Measurements from ENCODE around the gene TAOK2.
"Not testable (repeated sequence)": the region's sequence is repeated elsewhere in the genome, so short reads cannot be mapped to it uniquely, and the experiment has no call there.

TAOK2 gene

DNA sequence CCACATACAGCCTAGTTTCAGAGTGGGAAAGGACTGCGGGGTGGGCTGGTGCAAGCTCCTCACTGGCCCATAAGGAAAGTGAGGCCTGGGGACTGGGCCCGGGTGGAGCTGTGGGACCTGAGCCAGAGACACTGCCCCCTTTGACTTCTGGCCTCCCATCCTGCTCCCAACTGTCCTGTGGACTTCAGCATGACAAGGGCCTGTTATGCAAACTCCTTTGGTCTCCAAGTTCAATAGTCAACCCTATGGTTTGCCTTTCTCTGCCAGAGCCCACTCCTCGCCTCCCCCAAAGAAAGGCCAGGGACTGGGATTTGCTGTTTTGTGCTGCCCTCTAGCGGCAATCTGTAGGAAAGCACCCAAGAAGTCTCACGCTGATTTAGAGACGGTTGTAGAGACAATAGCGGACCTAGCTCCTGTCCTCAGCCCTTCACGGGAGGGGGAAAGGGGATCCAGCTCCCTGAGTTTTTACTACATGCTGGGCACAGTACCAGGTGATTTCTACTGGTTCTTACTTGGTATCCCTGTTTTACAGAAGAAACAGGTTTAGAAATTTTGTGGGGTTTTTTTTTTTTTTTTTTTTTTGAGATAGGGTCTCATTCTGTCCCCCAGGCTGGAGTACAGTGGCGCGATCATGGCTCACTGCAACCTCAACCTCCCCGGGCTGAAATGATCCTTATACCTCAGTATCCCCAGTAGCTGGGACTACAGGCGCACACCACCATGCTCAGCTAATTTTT is 58.6 kb downstream of the TAOK2 start:
- no peak overlapping the region for H3K27ac Mint-ChIP-seq
- no peaks in the 10 kb centered on the region for H3K9me3 Mint-ChIP-seq
- peak; percentile 67 for ATAC-seq
- peaks cover 31% of the 10 kb centered on the region for H3K4me1 Mint-ChIP-seq
- H3K27me3 Mint-ChIP-seq, result peaks cover 83% of the 10 kb centered on the region
- DNase-seq, result peak; percentile 68 to 71
- peak overlapping the region in 1 of 2 donors; percentile 50 for H3K4me3 Mint-ChIP-seq

DNA sequence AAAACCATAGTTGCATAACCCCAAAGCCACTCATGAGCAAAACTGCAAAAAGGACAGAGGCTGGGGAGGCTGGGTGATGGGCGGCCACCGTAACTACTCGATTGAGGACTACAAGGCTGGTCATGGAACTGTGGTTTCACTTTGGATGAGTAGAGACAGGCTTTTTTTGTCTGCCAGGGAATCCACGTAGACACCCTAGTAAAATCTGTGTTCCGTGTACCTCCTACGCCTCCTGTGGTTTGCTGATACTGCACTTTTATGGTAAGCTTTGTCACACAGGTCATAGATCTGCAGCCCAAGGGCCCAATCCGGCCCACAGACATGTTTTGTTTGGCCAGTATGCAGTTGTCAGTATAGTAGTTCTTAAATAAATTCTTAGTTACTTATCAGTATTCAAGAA is 59.6 kb downstream of the TAOK2 start:
- Mint-ChIP-seq H3K4me1 (peaks cover 31% of the 10 kb centered on the region), H3K27me3 (peaks cover 73% of the 10 kb centered on the region), H3K27ac (no peak overlapping the region), H3K9me3 (no peaks in the 10 kb centered on the region), H3K4me3 (no peak overlapping the region)
- DNase-seq (no peak), ATAC-seq (no peak)

DNA sequence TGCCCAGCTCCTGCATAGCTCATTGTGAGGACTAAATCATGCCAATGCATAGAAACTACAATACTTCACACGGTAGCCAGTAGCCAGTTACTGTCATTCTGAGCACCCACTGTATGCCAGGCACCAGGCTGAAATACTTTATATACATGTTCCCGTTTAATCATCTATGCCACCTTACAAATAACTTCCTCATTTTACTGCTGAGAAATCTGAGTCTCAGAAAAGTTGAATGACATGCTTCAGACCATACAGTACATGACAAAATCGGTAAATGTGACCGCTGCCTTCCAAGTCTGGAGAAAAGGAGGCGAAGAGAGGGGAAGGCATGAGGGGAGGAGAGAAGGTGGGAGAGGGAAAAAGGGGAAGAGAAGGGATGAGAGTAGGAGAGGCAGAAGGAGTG is 66.6 kb downstream of the TAOK2 start:
- no peak overlapping the region for H3K4me3 Mint-ChIP-seq
- peaks cover 8% of the 10 kb centered on the region for H3K27me3 Mint-ChIP-seq
- no peaks in the 10 kb centered on the region for H3K9me3 Mint-ChIP-seq
- DNase-seq (no peak), ATAC-seq (no peak)
- H3K27ac Mint-ChIP-seq, result no peak overlapping the region
- H3K4me1 Mint-ChIP-seq, result peaks cover 5% of the 10 kb centered on the region

DNA sequence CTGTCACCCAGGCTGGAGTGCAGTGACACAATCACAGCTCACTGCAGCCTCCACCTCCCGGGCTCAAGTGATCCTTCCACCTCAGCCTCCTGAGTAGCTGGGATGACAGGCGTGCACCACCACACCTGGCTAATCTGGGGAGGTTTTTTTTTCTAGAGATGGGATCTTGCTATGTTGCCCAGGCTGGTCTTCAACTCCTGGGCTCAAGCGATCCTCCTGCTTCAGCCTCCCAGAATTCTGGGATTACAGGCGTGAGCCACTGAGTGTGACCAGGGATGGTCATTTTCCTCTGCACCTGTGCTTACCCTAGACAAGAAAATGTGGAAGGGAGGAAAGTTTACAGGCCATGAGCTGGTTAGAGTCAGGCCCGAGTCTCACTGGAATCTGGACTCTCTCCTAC is 67.0 kb downstream of the TAOK2 start:
- not testable (repeated sequence) for H3K27ac Mint-ChIP-seq, H3K27me3 Mint-ChIP-seq, H3K4me3 Mint-ChIP-seq, ATAC-seq, H3K4me1 Mint-ChIP-seq, DNase-seq, H3K9me3 Mint-ChIP-seq

DNA sequence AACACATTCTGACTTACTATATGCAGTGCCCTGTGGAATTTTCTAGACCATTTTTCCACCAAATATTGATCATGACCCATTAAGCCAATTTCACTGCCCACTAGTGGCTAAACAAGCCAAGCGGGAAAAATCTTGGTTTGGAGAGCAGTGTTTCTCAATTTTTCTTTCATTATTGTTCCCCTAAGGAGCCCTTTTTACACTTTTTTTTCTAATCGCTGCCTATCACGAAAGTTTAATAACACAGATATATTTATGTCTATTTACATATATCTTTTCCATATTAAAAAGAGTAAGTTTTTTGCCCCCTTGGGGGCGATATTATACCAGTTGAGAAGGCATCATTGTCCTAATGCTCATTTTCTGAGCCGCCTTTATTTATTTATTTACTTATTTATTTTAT is 68.2 kb downstream of the TAOK2 start:
- DNase-seq (no peak), ATAC-seq (no peak)
- Mint-ChIP-seq H3K9me3 (no peaks in the 10 kb centered on the region), H3K4me3 (no peak overlapping the region), H3K4me1 (no peaks in the 10 kb centered on the region), H3K27ac (no peak overlapping the region), H3K27me3 (no peaks in the 10 kb centered on the region)
